Gastrocnemius medialis (tissue), 4 donors: ENCODE results near the gene GALP.

Experiments used
- CTCF ChIP-seq, 5 experiments: fragments of 450-650 bp in 3 of 5; fragments of 200-600 bp in 2 of 5; sonication (generic) in 2 of 5; IDR thresholded peaks in 4 of 5; conservative IDR thresholded peaks in 1 of 5; 1 replicate in 4 of 5; 2 replicates in 1 of 5; pipeline ENCODE4 v1.5.1; 2016 to 2019; ENCODE audit warnings: antibody characterized with exemption in 5 of 5, mild to moderate bottlenecking in 3 of 5, moderate library complexity in 3 of 5
- POLR2A ChIP-seq, 2 donors: fragments of 450-650 bp; IDR thresholded peaks; one replicate each; pipeline ENCODE4 v1.6.1; 2017; ENCODE audit warnings: antibody characterized with exemption in 2 of 2, mild to moderate bottlenecking in 2 of 2, moderate library complexity in 2 of 2

GRCh38 chr19:56218961-56219360, 43.2 kb downstream of the GALP start:
- TF ChIP-seq CTCF (IDR thresholded peaks at IDR 0.05 in 4 of 5, conservative IDR thresholded peaks at IDR 0.05 in 1 of 5), result no peak
- no peak for TF ChIP-seq POLR2A (IDR thresholded peaks at IDR 0.05)
